Body of pancreas (tissue), 4 donors: ENCODE data around the gene GRM6. TPM values are rescaled to one million over a fixed set of nuclear protein-coding genes. Genes with fewer than 3 reads are reported as not detected.
A peak's percentile ranks its signal among the peaks of the same experiment; 100 is the strongest.

Source experiments
- ATAC-seq: fragments of 150-250 bp; one replicate; pipeline ENCODE4 v1.9.1; 2016
- DNase-seq, 4 donors: peaks; one replicate each; pipeline ENCODE4 v3.0.0-alpha.2; 2019
- H3K27ac ChIP-seq, 4 donors: fragments of 200-600 bp; sonication (generic); 1 replicate in 3 of 4; 2 replicates in 1 of 4; pipeline versions ENCODE4 v1.5.1 to v1.6.1; 2016 to 2019; ENCODE audit warnings: mild to moderate bottlenecking in 1 of 4, mixed read lengths in 1 of 4, moderate library complexity in 1 of 4
- H3K27me3 ChIP-seq, 2 donors: fragments of 200-600 bp; sonication (generic); one replicate each; pipeline ENCODE4 v1.6.0; 2016; ENCODE audit warnings: mild to moderate bottlenecking in 1 of 2
- H3K36me3 ChIP-seq, 2 donors: fragments of 200-600 bp; sonication (generic); replicated peaks in 1 of 2; 2 replicates each; pipeline ENCODE4 v1.5.1; 2016; ENCODE audit warnings: low read depth in 2 of 2; ENCODE audit not compliant: insufficient read depth in 1 of 2
- H3K4me1 ChIP-seq: fragments of 200-600 bp; sonication (generic); one replicate; pipeline ENCODE4 v1.6.0; 2016
- H3K4me3 ChIP-seq, 2 donors: fragments of 200-600 bp; sonication (generic); 1 replicate in 1 of 2; 2 replicates in 1 of 2; pipeline ENCODE4 v1.5.1; 2016 to 2019
- H3K9me3 ChIP-seq, 3 donors: fragments of 200-600 bp; sonication (generic); 1 replicate in 2 of 3; 2 replicates in 1 of 3; pipeline ENCODE4 v1.5.1; 2016
- POLR2A ChIP-seq, 3 donors: fragments of 450-650 bp; IDR thresholded peaks; one replicate each; pipeline ENCODE4 v1.6.1; 2016; ENCODE audit warnings: antibody characterized with exemption in 3 of 3, mild to moderate bottlenecking in 2 of 3
- WGBS, 2 donors: methylation state at CpG; one replicate each; pipeline ENCODE4 v1.1.5; 2017; 5-methylcytosine and 5-hydroxymethylcytosine counted together
- intact Hi-C: fragments of 100-400 bp; cut with DNase I; formaldehyde crosslinking; loops from one replicate; pipeline ENCODE4 v1.15.1; 2023
- total RNA-seq, 2 donors: library from RNA; depleted of rRNA; stranded (reverse); fragments of >200 nt; gene quantifications; one replicate each; pipeline ENCODE4 v1.1.0, GENCODE V29; 2016
- TF ChIP-seq, protein P1 (sequence below), 7 experiments: fragments of 450-650 bp in 4 of 7; fragments of 200-600 bp in 3 of 7; sonication (generic) in 3 of 7; IDR thresholded peaks; one replicate each; pipeline ENCODE4 v1.5.1; 2016 to 2019; ENCODE audit warnings: antibody characterized with exemption in 7 of 7

GRM6 gene
- total RNA-seq, 2 donors from 2014 or later, result not detected

DNA sequence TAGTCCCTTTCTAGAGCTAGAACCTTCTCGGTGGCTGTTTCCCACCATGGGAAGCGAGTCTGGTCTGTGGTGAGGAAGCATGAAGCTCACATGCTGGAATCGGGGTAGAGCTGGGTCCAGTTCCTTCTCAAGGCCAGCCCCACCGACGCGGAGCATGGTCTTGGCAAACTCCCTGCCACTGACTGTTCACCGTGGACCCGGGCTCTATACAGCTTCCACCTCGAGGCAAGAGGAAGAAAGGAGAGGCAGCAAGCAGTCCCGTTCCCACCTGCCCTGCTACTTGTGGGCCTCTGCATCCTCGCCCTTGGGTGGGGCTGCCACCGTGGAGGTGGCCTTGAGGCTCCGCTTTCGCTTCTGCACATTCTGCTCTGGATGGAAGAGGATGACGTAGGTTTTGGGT is 13.7 kb downstream of the GRM6 start:
- WGBS, 2 donors, result 96 to 100% methylated on average over 5 to 15 of the region's 15 CpGs
- DNase-seq, result no peak
- no peaks in the 10 kb centered on the region for H3K36me3 ChIP-seq
- H3K27me3 ChIP-seq, result no peaks in the 10 kb centered on the region
- no peak for ATAC-seq
- no peak overlapping the region for H3K27ac ChIP-seq
- H3K4me3 ChIP-seq, result no peak overlapping the region
- H3K4me1 ChIP-seq, result no peaks in the 10 kb centered on the region
- intact Hi-C loops, result no loop called here
- peaks cover 0 to 75% (median 0%) of the 10 kb centered on the region in 3 donors for H3K9me3 ChIP-seq
- TF ChIP-seq POLR2A (IDR thresholded peaks at IDR 0.05), result no peak
- TF ChIP-seq, protein P1, sequence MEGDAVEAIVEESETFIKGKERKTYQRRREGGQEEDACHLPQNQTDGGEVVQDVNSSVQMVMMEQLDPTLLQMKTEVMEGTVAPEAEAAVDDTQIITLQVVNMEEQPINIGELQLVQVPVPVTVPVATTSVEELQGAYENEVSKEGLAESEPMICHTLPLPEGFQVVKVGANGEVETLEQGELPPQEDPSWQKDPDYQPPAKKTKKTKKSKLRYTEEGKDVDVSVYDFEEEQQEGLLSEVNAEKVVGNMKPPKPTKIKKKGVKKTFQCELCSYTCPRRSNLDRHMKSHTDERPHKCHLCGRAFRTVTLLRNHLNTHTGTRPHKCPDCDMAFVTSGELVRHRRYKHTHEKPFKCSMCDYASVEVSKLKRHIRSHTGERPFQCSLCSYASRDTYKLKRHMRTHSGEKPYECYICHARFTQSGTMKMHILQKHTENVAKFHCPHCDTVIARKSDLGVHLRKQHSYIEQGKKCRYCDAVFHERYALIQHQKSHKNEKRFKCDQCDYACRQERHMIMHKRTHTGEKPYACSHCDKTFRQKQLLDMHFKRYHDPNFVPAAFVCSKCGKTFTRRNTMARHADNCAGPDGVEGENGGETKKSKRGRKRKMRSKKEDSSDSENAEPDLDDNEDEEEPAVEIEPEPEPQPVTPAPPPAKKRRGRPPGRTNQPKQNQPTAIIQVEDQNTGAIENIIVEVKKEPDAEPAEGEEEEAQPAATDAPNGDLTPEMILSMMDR (IDR thresholded peaks at IDR 0.05), result no peak

DNA sequence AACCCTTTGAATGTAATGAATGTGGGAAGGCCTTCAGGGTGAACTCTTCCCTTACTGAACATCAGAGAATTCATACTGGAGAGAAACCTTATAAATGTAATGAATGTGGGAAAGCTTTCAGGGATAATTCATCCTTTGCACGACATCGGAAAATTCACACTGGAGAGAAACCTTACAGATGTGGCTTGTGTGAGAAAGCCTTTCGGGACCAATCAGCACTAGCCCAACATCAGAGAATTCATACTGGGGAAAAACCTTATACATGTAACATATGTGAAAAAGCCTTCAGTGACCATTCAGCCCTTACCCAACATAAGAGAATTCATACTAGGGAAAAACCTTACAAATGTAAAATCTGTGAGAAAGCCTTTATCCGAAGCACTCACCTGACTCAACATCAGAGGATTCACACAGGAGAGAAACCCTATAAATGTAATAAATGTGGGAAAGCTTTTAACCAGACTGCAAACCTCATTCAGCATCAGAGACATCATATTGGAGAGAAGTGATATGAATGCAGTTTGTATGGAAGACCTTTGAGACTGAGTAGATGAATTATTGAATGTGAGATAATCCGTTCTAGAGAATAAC is 29.6 kb downstream of the GRM6 start:
- H3K4me3 ChIP-seq, result no peak overlapping the region
- TF ChIP-seq POLR2A (IDR thresholded peaks at IDR 0.05), result no peak
- TF ChIP-seq, protein P1 (IDR thresholded peaks at IDR 0.05), result no peak
- H3K27ac ChIP-seq, result no peak overlapping the region
- ATAC-seq, result no peak
- peaks cover 11 to 12% of the 10 kb centered on the region in 2 donors for H3K36me3 ChIP-seq
- intact Hi-C loops, result no loop called here
- DNase-seq, result no peak
- H3K4me1 ChIP-seq, result no peaks in the 10 kb centered on the region
- peaks cover 0 to 77% (median 12%) of the 10 kb centered on the region in 3 donors for H3K9me3 ChIP-seq
- H3K27me3 ChIP-seq, result no peaks in the 10 kb centered on the region
- 95 to 98% methylated on average over 5 of the region's 5 CpGs for WGBS, 2 donors

DNA sequence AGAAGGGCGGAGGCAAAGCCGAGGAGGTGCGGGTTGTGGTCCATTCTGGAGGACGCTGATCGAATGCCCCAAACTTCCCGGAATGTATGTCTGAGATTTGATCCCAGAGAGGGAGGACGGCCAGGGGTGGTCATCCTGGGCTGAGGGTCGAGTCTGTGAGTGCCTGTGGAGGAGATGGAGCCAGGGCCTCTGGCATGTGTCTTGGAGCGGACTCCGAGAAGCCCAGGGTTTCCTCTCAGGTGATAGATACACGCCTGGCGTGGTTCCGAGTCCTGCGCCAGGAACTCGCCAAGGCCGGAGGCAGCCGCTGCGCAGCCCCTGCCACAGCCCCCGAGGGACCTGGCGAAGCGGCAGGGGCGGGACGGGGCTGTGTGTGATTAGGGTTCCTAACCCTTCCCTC is 53.8 kb downstream of the GRM6 start:
- peaks cover 22% of the 10 kb centered on the region for H3K4me1 ChIP-seq
- DNase-seq (peak; percentile 32 to 56 (median 43)), ATAC-seq (peak; percentile 25)
- peaks cover 0 to 38% (median 2%) of the 10 kb centered on the region in 3 donors for H3K9me3 ChIP-seq
- TF ChIP-seq, protein P1 (IDR thresholded peaks at IDR 0.05), result no peak
- no peak for TF ChIP-seq POLR2A (IDR thresholded peaks at IDR 0.05)
- peak overlapping the region in 3 of 4 donors; percentile 17 to 79 (median 76) for H3K27ac ChIP-seq
- no peaks in the 10 kb centered on the region for H3K27me3 ChIP-seq
- WGBS, 2 donors, result 0 to 1% methylated on average over 23 of the region's 23 CpGs
- intact Hi-C loops, result no loop called here
- H3K36me3 ChIP-seq, result no peaks in the 10 kb centered on the region
- H3K4me3 ChIP-seq, result peak overlapping the region; percentile 52 to 73

DNA sequence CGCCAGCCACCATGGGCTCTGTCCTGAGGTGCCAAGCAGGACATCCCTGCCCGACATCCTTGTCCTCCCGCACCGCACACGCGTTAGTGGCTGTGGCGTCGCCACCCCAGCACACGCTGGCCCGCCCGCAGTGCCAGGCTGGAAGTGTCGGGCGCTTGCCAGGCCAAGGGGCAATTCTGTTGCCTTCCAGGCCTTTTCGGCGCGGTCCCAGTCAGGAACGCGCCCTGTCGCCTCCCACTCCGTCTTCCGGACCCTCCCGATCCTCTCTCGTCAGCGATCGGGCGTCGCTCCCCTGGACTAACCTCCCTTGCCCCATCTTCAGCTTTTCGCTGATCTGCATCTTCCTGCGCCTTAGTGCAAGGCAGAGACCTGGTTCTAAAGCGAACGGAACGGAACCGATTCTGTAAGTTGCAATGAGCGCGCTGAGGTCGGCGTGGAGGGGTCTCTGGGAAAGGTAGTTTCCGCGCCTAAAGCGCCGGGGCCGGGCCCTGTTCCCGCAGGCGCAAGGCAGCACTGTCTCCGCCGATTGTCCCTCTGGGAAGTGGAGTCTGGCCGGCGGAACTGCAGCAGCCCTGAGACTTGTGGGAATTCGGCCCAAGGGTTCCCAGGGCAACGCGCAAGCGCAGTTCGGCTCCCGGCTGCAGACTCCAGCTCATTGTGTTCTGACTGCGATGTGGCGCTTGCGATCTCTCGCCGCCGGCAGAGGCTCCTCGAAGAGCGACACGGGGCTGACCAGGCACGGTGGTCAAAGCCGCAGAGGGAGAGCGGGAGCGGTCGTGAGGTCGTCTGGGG is 54.4 kb downstream of the GRM6 start, which contains the start of gene ZNF454:
Gene ZNF454 (plus strand): TSS at position 630 of the 792 bp plus-strand sequence. CDS start 1,594 bp downstream, outside the sequence.
- Histone ChIP-seq H3K27me3 (no peaks in the 10 kb centered on the region), H3K36me3 (no peaks in the 10 kb centered on the region), H3K9me3 (peaks cover 0 to 43% (median 2%) of the 10 kb centered on the region in 3 donors), H3K27ac (peak within 1 kb of the TSS; percentile 17 to 79 (median 66)), H3K4me3 (peak within 1 kb of the TSS; percentile 52 to 73), H3K4me1 (peaks cover 22% of the 10 kb centered on the region)
- intact Hi-C loops, result no loop called here
- 0 to 2% methylated on average over 9 to 69 of the region's 69 CpGs for WGBS, 2 donors
- DNase-seq, result peak; percentile 96 to 97 (median 96)
- TF ChIP-seq, protein P1 (IDR thresholded peaks at IDR 0.05), result peak in 2 of 7 experiments; percentile 6 to 7
- TF ChIP-seq POLR2A (IDR thresholded peaks at IDR 0.05), result peak; percentile 14 to 78 (median 68)
- ATAC-seq, result peak; percentile 99
